Measurements from ENCODE around the gene ZNF366.

GRCh38 chr5:72485430-72485974, 21.7 kb downstream of the ZNF366 start:
- TF ChIP-seq CTCF (IDR thresholded peaks at IDR 0.05 in 2 of 3, conservative IDR thresholded peaks at IDR 0.05 in 1 of 3; ENCODE audit: borderline replicate concordance in 1 of 3, insufficient read depth in 1 of 3, low read depth in 2 of 3, low read length in 2 of 3) (no peak), MAX (IDR thresholded peaks at IDR 0.05) (no peak), POLR2AphosphoS5 (IDR thresholded peaks at IDR 0.05; ENCODE audit: low read depth, low read length) (no peak), TCF7L2 (IDR thresholded peaks at IDR 0.05; ENCODE audit: borderline replicate concordance, extremely low read depth, insufficient read depth, insufficient read length) (no peak), REST (IDR thresholded peaks at IDR 0.05; ENCODE audit: low read depth) (no peak), ZBTB33 (IDR thresholded peaks at IDR 0.05; ENCODE audit: extremely low read depth, insufficient replicate concordance, low read length) (no peak), EZH2 (IDR thresholded peaks at IDR 0.05) (no peak)
